GM12874 (cell line): ENCODE measurements around the gene RCE1.

Source experiments
- CTCF ChIP-seq: IDR thresholded peaks from 2 replicates; pipeline ENCODE4 v1.5.1; 2011; ENCODE audit warnings: low read depth, mild to moderate bottlenecking, control low read depth, low read length, moderate library complexity; ENCODE audit not compliant: insufficient read depth

The RCE1 gene, protein sequence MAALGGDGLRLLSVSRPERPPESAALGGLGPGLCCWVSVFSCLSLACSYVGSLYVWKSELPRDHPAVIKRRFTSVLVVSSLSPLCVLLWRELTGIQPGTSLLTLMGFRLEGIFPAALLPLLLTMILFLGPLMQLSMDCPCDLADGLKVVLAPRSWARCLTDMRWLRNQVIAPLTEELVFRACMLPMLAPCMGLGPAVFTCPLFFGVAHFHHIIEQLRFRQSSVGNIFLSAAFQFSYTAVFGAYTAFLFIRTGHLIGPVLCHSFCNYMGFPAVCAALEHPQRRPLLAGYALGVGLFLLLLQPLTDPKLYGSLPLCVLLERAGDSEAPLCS

GRCh38 chr11:66842896-66843775, at the start of gene RCE1:
Gene RCE1, plus strand, starts transcription at chr11:66843441. Its CDS starts 15 bp downstream, at chr11:66843456.
- no peak for TF ChIP-seq CTCF

GRCh38 chr11:66800720-66801428, 42.4 kb upstream of the RCE1 start:
- TF ChIP-seq CTCF = no peak

GRCh38 chr11:66809592-66809991, 33.6 kb upstream of the RCE1 start:
- no peak for TF ChIP-seq CTCF

DNA sequence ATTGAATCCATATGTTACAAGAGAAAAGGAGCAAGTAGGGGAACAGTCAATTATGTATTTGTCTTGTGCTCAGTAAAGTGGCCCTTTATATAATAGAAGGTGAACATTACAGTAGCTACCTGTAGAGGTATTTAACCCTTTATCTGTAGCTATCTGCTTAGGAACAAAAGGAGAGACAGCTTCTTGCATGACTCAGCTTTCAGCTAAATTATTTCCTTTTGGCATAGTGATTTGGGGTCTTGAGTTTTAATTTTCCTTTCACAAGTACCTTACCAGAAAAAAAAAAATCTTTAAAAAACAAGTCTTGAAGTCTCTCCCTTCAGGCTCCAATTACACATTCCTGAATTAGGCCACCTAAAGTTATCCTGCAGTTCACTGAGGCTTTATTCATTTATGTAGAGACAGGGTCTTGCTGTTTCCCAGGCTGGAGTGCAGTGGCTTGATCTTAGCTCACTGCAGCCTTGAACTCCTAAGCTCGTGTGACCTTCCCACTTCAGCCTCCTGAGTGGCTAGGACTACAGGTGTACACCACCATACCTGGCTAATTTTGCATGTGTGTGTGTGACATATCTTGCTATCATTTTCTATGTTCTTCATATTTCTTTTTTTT, 32.6 kb upstream of the RCE1 start:
- TF ChIP-seq CTCF = no peak

DNA sequence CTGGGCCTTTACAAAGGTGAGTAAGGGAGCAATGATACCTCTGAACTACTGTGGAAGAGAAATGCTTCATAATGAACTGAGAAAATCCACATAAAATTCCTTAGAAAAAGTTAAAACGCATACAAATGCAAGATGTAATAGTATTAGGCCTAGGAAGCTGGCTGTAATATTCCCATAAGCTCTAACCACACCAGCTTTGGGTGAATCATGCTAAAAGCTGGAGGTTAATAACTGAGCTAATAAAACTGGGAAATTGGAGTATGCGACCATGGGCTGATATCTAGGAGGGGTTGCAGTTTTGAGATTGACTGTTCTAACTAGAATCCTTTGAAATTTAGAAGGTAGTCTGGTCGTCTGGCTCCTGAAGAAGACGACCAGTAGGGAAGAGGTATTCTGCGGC, 28.6 kb upstream of the RCE1 start:
- TF ChIP-seq CTCF = no peak

- no peak for TF ChIP-seq CTCF
Measured at GRCh38 chr11:66815646-66816045, 27.6 kb upstream of the RCE1 start.
